Activated naive CD8-positive, alpha-beta T cell (primary cell): ENCODE results near the gene PADI3.

Experiments used
- H3K27ac Mint-ChIP-seq: one replicate; pipeline ENCODE4 v1.8.0; 2021; ENCODE audit warnings: mixed read lengths
- H3K27me3 Mint-ChIP-seq: one replicate; pipeline ENCODE4 v1.8.0; 2021; ENCODE audit warnings: mixed read lengths
- H3K36me3 Mint-ChIP-seq: one replicate; pipeline ENCODE4 v1.8.0; 2021; ENCODE audit warnings: mixed read lengths
- H3K4me1 Mint-ChIP-seq: one replicate; pipeline ENCODE4 v1.8.0; 2021; ENCODE audit warnings: low read depth, mixed read lengths
- H3K4me3 Mint-ChIP-seq: one replicate; pipeline ENCODE4 v1.8.0; 2021; ENCODE audit warnings: mild to moderate bottlenecking, mixed read lengths
- H3K9me3 Mint-ChIP-seq: one replicate; pipeline ENCODE4 v1.8.0; 2021; ENCODE audit warnings: low read depth, mixed read lengths

Gene PADI3, protein sequence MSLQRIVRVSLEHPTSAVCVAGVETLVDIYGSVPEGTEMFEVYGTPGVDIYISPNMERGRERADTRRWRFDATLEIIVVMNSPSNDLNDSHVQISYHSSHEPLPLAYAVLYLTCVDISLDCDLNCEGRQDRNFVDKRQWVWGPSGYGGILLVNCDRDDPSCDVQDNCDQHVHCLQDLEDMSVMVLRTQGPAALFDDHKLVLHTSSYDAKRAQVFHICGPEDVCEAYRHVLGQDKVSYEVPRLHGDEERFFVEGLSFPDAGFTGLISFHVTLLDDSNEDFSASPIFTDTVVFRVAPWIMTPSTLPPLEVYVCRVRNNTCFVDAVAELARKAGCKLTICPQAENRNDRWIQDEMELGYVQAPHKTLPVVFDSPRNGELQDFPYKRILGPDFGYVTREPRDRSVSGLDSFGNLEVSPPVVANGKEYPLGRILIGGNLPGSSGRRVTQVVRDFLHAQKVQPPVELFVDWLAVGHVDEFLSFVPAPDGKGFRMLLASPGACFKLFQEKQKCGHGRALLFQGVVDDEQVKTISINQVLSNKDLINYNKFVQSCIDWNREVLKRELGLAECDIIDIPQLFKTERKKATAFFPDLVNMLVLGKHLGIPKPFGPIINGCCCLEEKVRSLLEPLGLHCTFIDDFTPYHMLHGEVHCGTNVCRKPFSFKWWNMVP

DNA sequence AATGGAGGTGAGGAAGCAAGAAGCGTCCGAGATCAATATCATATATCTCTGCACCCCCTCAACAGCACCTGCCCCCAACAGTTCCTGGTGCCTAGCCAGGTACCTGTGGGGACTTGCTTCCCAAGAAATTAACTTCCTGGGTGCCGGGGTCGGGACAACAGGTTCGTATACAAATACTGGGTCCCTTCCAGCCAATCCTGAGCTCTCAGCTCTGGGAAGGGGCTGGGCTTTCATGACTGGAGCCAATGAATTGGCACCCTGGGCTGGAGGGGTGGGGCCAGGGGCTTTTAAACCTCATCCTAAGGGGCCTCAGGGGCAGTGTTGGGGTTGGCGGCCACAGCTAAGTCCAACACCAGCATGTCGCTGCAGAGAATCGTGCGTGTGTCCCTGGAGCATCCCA lies at the start of gene PADI3:
Gene PADI3, plus strand, starts transcription at position 318 of the 400 bp plus-strand sequence. Its CDS starts 40 bp downstream, at position 358.
- Mint-ChIP-seq H3K4me3 (no peak within 1 kb of the TSS), H3K27ac (no peak within 1 kb of the TSS), H3K4me1 (no peaks in the 10 kb centered on the region), H3K27me3 (no peaks in the 10 kb centered on the region), H3K36me3 (no peaks in the 10 kb centered on the region), H3K9me3 (no peaks in the 10 kb centered on the region)

DNA sequence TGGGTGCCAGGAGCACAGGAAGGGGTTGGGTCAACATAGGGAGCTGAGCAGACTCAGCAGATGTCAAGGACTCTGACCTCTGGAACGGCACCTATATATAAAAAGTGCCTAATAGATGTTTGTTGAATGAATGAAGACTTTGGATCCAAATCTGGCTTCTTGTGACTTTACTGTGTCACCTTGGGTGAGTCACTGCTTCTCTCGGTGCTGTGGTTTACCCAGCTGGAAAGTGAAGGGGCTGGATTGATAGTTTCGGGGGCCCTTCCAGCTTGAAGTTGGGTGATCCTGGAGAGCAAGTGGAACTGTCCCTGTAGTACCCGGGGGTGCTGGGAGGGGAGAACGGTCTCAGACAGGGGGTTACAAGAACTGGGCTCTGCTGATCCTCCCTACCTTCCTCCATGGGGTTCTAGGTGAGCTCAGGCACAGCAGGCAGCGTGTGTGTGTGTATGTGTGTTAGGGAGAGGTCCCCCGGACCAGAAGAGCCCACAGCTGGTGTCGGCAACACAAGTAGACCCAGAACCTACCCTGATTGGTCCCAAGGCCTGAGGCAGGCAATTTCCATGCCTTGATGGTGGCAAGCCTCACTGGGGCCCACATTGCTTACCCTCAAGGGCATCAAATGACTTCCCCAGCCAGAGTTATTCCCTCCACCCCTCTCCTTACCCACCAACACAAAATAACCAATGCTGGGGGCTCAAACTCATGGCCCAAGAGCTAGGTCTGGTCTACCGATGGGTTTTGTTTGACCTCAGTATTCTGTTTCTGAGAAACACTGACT lies 49.4 kb upstream of the PADI3 start:
- H3K36me3 Mint-ChIP-seq = no peaks in the 10 kb centered on the region
- no peak overlapping the region for H3K27ac Mint-ChIP-seq
- H3K4me3 Mint-ChIP-seq = no peak overlapping the region
- peaks cover 26% of the 10 kb centered on the region for H3K4me1 Mint-ChIP-seq
- no peaks in the 10 kb centered on the region for H3K9me3 Mint-ChIP-seq
- peaks cover 33% of the 10 kb centered on the region for H3K27me3 Mint-ChIP-seq

DNA sequence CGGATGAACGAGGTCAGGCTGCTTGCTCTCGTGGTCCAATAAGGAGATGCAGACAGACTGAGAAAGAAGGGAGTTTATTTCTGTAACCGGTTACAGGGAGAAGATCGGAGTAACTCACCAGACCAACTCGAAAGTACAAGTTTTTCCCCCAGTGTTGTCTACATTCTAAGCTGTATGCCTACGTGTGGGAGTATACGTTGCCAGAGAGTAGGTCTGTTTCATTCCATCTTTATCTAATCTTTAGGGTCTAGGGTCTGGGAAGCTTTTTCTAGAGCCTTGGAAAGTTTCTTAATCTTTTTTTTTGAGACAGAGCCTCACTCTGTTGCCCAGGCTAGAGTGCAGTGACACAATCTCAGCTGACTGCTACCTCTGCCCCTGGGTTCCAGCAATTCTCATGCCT lies 48.7 kb upstream of the PADI3 start:
- Mint-ChIP-seq H3K36me3 (no peaks in the 10 kb centered on the region), H3K9me3 (no peaks in the 10 kb centered on the region), H3K4me3 (no peak overlapping the region), H3K4me1 (peaks cover 26% of the 10 kb centered on the region), H3K27me3 (peaks cover 37% of the 10 kb centered on the region), H3K27ac (no peak overlapping the region)

DNA sequence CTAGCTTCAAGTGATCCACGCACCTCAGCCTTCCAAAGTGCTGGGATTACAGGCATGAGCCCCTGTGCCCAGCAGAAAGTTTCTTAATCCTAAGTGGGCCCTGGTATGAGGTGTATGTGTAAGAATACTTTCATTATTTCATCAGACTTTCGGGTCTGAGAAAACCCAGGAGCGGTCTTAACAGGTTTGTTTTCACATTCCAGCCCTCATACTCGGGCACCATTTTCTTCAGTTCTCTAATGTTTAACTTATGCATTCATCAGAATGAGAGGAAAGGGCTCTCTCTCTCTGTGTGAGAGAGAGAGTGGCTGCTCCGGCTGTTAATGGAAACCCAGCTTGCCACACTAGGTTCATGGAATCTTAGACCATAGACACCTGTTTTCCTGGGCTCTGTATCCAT lies 48.1 kb upstream of the PADI3 start:
- Mint-ChIP-seq H3K4me3 (peak overlapping the region; percentile 36), H3K4me1 (peaks cover 26% of the 10 kb centered on the region), H3K27me3 (peaks cover 41% of the 10 kb centered on the region), H3K27ac (no peak overlapping the region), H3K36me3 (peaks cover 2% of the 10 kb centered on the region), H3K9me3 (no peaks in the 10 kb centered on the region)

DNA sequence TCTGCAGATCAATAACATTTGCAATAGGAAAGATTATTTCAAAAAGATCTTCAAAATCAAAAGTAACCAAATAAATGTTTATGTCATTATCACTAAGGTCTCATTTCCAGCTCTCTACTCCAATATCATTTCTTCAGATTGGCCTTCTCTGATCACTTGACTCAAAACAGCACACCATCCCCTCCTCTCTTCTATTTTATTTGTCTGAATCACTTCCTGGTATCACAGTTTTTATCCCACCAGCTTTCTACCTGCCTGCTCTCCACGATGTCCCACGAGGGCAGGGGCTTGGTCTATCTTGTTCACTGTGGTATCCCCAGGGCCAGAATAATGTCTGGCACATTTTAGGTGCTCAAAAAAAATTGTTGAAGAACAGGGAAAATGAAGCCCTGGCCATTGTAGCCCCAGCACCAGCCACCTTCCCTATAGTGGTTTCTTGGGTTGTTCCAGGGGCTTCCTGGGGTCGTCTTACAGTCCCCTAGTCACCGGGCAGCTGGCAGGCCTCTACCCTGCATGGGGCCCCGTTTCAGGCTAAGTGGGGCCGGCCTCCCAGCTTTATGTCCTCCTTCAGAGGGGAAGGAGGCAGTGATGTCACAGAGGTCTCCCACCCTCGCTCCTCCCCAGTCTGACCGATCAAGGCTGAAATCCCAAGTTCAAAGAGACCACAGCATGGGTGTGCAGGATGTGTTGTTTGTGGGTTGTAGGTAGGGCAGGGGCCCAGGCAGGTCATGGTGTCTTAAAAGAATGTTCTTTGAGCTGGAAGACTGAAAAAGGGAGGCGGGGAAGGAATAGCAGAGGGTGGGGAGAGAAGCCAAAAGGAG lies 47.5 kb upstream of the PADI3 start:
- H3K36me3 Mint-ChIP-seq = peaks cover 2% of the 10 kb centered on the region
- H3K27ac Mint-ChIP-seq = no peak overlapping the region
- peak overlapping the region; percentile 57 for H3K4me3 Mint-ChIP-seq
- peaks cover 44% of the 10 kb centered on the region for H3K27me3 Mint-ChIP-seq
- H3K4me1 Mint-ChIP-seq = peaks cover 26% of the 10 kb centered on the region
- H3K9me3 Mint-ChIP-seq = no peaks in the 10 kb centered on the region

DNA sequence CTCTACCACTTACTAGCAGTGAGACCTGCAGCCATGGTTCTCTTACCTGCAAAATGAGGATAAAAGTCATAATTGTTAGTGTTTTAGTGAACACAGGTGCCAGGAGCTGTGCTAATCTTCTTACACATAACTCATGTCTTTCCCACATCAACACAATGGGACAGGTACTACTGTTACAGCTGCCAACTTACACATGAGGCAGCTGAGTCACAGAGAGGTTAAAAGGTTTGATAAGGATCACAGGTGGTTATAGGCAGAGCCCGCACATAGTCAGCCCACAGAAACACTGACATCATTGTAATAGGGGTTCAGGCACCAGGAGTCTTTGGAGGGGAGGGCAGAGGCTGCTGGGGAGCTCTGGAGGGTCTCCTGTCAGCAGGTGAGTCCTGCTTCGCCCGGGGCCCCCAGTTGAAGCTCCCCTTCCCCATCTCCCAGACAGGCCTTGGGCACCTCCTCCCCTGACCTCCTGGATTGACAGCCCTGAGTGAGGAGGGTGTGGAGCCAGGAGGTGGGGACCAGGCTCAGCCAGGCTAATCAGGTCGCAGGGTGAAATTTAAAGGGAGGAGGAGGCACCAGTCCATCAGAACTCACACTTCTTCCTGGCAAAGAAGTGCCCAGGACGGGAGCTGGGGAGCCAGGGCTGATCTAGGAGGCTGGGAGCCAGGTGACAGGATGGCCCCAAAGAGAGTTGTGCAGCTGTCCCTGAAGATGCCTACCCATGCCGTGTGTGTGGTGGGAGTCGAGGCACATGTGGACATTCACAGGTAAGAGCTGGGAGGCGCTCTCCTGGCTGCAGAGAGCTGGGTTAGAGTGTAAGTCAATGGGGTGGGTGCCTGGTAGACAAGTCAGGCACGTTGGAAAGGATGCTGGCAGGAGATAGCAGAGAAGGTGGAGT lies 44.1 kb upstream of the PADI3 start, which contains the start of gene PADI1:
Gene PADI1, plus strand, starts transcription at position 583 of the 895 bp plus-strand sequence. Its CDS starts 90 bp downstream, at position 673.
- no peaks in the 10 kb centered on the region for H3K9me3 Mint-ChIP-seq
- H3K4me3 Mint-ChIP-seq = no peak within 1 kb of the TSS
- H3K36me3 Mint-ChIP-seq = peaks cover 2% of the 10 kb centered on the region
- peaks cover 40% of the 10 kb centered on the region for H3K4me1 Mint-ChIP-seq
- no peak within 1 kb of the TSS for H3K27ac Mint-ChIP-seq
- H3K27me3 Mint-ChIP-seq = peaks cover 40% of the 10 kb centered on the region

DNA sequence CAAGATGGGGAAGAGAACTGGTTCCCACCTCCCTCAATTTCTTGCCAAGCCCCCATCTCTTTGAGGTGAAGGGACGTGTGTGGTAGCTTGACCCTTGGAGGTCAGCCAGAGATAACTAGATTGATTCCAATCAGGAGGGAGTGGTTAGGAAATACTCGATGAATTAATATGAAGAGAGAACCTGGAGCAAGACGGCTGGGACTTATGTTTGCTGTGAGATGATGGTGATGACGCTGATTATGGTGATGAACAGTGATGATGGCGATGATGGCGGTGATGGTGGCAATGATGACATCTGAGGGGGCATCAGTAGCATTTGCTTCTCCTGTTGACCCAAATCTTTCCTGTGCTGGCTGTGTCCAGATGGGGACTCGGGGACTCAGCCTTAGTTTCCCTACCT lies 43.2 kb upstream of the PADI3 start:
- Mint-ChIP-seq H3K4me1 (peaks cover 37% of the 10 kb centered on the region), H3K4me3 (no peak overlapping the region), H3K9me3 (no peaks in the 10 kb centered on the region), H3K36me3 (peaks cover 2% of the 10 kb centered on the region), H3K27ac (no peak overlapping the region), H3K27me3 (peaks cover 41% of the 10 kb centered on the region)

DNA sequence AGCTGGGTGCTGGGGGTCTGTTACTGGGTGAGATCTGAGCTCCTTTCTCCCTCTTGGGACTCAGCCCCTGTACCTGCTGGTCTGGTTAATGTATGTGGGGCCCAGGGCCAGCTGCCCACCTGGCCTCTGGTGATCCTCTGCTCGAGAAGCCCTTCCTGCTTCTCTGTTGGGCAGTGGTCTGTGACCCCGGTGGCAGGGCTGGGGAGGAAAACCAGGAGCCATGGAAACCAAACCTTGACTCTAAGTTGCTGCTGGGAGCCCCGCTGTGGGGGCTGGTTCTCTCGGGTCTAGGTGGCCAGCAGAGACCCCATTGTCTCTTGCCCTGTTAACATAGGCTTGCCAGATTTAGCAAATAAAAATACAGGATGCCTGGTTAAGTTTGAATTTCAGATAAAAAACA lies 42.7 kb upstream of the PADI3 start:
- H3K4me1 Mint-ChIP-seq = peaks cover 32% of the 10 kb centered on the region
- no peak overlapping the region for H3K4me3 Mint-ChIP-seq
- no peak overlapping the region for H3K27ac Mint-ChIP-seq
- peaks cover 38% of the 10 kb centered on the region for H3K27me3 Mint-ChIP-seq
- H3K9me3 Mint-ChIP-seq = no peaks in the 10 kb centered on the region
- peaks cover 2% of the 10 kb centered on the region for H3K36me3 Mint-ChIP-seq

DNA sequence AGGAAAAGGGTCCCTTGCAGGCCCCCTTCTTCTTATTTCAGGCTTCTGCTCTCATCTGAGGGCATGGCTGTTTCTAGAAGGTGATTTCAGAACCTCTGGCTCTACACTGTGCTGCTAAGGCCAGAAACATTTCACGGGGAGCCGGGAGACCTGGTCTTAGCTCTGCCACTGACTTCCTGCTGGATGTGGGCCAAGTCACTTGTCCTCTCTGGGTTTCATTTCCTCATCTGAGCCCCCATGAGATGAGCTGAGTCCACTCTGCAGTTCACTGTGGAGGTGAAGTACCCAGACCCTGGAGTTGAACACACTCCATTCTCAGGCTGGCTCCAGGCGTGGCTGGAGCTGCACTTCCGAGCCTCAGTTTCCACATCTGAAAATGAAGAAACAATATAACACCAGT lies 41.9 kb upstream of the PADI3 start:
- Mint-ChIP-seq H3K4me1 (peaks cover 28% of the 10 kb centered on the region), H3K9me3 (no peaks in the 10 kb centered on the region), H3K36me3 (peaks cover 2% of the 10 kb centered on the region), H3K27ac (no peak overlapping the region), H3K27me3 (peaks cover 34% of the 10 kb centered on the region), H3K4me3 (no peak overlapping the region)

DNA sequence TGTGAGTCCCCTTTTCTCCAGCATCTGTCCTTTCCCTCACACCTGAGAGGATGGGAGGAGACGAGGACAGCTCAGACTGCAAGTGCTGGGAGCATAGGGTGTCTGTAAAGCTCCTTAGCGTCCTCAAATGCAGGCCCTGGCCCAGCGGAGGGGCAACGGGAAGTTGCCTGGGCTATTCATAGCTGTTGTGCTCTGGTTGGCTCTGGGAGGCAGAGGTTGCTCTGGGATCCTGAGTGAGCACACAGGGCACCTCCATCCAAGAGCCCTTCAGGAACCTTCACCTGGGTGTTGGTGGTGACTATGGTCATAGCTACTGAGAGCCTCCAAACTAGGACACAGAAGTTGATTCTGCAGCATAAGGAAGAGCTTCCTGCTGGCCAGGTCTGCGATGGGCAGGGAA lies 41.4 kb upstream of the PADI3 start:
- H3K27me3 Mint-ChIP-seq = peaks cover 34% of the 10 kb centered on the region
- peaks cover 2% of the 10 kb centered on the region for H3K36me3 Mint-ChIP-seq
- H3K4me1 Mint-ChIP-seq = peaks cover 30% of the 10 kb centered on the region
- H3K27ac Mint-ChIP-seq = no peak overlapping the region
- H3K9me3 Mint-ChIP-seq = no peaks in the 10 kb centered on the region
- H3K4me3 Mint-ChIP-seq = no peak overlapping the region

DNA sequence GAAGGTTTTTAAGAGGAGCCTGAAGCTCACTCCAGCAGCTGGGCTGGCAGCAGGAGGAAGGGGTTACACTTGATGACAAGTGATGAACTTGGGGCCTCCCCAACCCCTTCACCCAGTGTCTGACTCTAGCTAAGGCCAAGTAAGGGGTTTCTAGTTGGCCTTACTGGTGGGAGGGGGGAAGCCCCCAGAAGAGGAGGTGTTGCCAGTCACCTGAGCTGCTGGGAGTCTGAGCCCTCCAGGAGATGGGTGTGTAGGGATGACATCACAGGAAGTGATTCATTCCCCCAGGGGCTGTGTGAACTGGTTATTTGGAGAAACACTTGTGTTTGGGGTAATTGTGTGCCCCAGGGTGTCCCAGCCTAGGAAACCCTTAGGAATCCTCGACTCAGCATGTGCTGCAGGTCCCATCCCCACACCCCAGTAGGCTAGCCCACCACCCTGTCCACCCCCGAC lies 40.9 kb upstream of the PADI3 start:
- H3K27me3 Mint-ChIP-seq = peaks cover 30% of the 10 kb centered on the region
- peaks cover 2% of the 10 kb centered on the region for H3K36me3 Mint-ChIP-seq
- H3K9me3 Mint-ChIP-seq = no peaks in the 10 kb centered on the region
- peaks cover 30% of the 10 kb centered on the region for H3K4me1 Mint-ChIP-seq
- H3K4me3 Mint-ChIP-seq = no peak overlapping the region
- H3K27ac Mint-ChIP-seq = no peak overlapping the region

DNA sequence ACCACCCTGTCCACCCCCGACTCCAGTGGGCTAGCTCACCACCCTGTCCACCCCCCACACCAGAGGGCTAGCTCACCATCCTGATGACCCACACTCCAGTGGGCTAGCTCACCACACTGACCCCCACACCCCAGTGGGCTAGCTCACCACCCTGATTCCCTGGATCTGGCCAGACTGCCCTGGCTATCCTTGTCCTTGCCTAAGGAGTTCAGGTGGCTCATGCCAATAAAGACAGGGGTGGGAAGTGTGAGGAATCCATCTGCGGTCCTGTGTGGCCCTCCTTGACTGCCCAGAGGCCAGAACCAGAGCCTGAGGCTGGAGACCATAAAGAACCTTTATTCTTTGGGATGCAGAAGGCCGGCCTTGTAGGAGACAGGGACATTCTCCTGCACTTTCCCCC lies 40.4 kb upstream of the PADI3 start:
- H3K4me1 Mint-ChIP-seq = peaks cover 33% of the 10 kb centered on the region
- peaks cover 2% of the 10 kb centered on the region for H3K36me3 Mint-ChIP-seq
- peaks cover 26% of the 10 kb centered on the region for H3K27me3 Mint-ChIP-seq

DNA sequence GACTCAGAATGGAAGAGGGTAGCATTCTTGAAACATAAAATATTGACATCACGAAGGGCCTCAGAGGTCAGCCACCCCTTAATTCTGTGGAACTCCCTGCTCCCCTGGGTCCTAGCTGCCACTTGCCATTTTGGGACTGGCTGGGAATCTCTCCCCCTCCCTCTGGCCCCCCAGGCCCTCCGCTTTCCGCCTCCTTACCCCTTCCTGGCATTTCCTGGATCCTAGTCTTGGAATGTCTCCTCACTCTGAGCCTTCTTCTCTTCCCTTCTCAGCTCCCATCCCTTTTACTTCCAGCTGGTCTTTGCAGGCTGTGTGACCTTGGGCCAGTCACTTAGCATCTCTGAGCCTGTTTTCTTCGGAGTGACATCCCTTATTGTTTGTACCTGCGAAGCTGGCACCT lies 39.5 kb upstream of the PADI3 start:
- Mint-ChIP-seq H3K9me3 (no peaks in the 10 kb centered on the region), H3K27me3 (peaks cover 25% of the 10 kb centered on the region), H3K4me3 (no peak overlapping the region), H3K36me3 (peaks cover 2% of the 10 kb centered on the region), H3K4me1 (peaks cover 37% of the 10 kb centered on the region), H3K27ac (no peak overlapping the region)

More for the DNA sequence above, 40.4 kb upstream of the PADI3 start:
- Mint-ChIP-seq H3K9me3 (no peaks in the 10 kb centered on the region), H3K27ac (no peak overlapping the region), H3K4me3 (no peak overlapping the region)
